ENCODE results near the gene SMPD1.

Gene SMPD1

DNA sequence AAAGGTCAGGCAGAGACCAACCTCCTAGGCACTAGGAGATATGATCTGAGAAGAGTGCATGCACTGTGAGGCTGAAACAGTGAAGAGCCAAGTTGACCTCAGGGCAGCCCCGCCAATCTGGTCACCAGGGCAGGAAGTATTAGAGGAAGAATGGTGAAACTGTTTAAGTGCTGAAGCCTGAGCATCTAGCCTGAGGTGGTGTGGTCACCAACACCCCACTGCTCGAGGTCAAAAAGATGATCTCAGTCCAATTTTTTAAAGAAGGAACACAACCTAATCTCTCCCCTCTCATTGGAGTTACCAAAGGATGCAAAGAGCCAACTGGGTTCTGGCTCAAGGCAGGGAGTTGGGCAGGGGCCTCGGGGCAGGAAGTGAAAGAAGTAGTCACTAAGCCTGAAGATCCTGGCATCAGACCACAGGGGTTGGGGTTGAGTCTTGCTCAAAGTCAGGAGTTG is 24.6 kb downstream of the SMPD1 start:
- no peak overlapping the region for H3K9ac ChIP-seq (ENCODE audit: low read length)
- H3K36me3 ChIP-seq (ENCODE audit: low read length), result no peaks in the 10 kb centered on the region
- H3K27ac ChIP-seq (ENCODE audit: low read depth, low read length), result no peak overlapping the region
- no peak overlapping the region for H3K4me2 ChIP-seq (ENCODE audit: low read depth, low read length, poor library complexity, severe bottlenecking)
- no peaks in the 10 kb centered on the region for H3K27me3 ChIP-seq (ENCODE audit: low read length)
- H3K9me3 ChIP-seq (ENCODE audit: insufficient read depth, low read length), result no peaks in the 10 kb centered on the region
- H3K4me3 ChIP-seq (ENCODE audit: insufficient read depth, low read length, poor library complexity, severe bottlenecking), result no peak overlapping the region
- H3F3A ChIP-seq (ENCODE audit: insufficient read depth), result no peaks in the 10 kb centered on the region
- H3K79me2 ChIP-seq (ENCODE audit: insufficient read depth, low read length), result no peaks in the 10 kb centered on the region
- no peaks in the 10 kb centered on the region for H3K9me2 ChIP-seq (replicated peaks; ENCODE audit: insufficient read depth, low read length)
- no peak overlapping the region for H2AFZ ChIP-seq (ENCODE audit: low read depth, low read length, severe bottlenecking)
- no peaks in the 10 kb centered on the region for H4K20me1 ChIP-seq (ENCODE audit: low read depth, low read length)
- TF ChIP-seq, protein P1, sequence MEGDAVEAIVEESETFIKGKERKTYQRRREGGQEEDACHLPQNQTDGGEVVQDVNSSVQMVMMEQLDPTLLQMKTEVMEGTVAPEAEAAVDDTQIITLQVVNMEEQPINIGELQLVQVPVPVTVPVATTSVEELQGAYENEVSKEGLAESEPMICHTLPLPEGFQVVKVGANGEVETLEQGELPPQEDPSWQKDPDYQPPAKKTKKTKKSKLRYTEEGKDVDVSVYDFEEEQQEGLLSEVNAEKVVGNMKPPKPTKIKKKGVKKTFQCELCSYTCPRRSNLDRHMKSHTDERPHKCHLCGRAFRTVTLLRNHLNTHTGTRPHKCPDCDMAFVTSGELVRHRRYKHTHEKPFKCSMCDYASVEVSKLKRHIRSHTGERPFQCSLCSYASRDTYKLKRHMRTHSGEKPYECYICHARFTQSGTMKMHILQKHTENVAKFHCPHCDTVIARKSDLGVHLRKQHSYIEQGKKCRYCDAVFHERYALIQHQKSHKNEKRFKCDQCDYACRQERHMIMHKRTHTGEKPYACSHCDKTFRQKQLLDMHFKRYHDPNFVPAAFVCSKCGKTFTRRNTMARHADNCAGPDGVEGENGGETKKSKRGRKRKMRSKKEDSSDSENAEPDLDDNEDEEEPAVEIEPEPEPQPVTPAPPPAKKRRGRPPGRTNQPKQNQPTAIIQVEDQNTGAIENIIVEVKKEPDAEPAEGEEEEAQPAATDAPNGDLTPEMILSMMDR (IDR thresholded peaks at IDR 0.05; ENCODE audit: insufficient read depth, low read length, poor library complexity, severe bottlenecking), result no peak
- no peak for TF ChIP-seq EZH2phosphoT487 (conservative IDR thresholded peaks at IDR 0.05; ENCODE audit: low read length)

DNA sequence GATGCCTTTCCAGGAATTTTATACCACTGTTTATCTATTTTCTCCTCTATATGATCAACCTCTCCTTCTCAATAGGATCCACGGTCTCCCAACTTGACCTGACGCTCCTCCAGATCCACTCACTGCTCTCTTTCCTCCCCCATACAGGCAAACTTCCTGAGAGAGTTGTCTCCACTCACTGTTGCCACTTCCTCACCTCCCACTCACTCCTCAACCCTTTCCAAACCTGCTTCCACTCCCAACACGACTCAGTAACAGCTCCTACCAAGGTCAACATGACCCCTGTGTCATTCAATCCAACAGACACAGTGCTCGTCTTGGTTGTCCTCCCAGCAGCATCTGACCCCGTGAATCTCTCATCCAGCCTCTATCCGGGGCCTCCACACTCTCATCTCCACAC is 25.5 kb downstream of the SMPD1 start:
- Histone ChIP-seq H3K36me3 (ENCODE audit: low read length) (no peaks in the 10 kb centered on the region), H3K4me3 (ENCODE audit: insufficient read depth, low read length, poor library complexity, severe bottlenecking) (no peak overlapping the region), H3K4me2 (ENCODE audit: low read depth, low read length, poor library complexity, severe bottlenecking) (no peak overlapping the region), H2AFZ (ENCODE audit: low read depth, low read length, severe bottlenecking) (no peak overlapping the region), H3K9me3 (ENCODE audit: insufficient read depth, low read length) (no peaks in the 10 kb centered on the region), H3K79me2 (ENCODE audit: insufficient read depth, low read length) (no peaks in the 10 kb centered on the region), H3F3A (ENCODE audit: insufficient read depth) (no peaks in the 10 kb centered on the region), H3K9me2 (replicated peaks; ENCODE audit: insufficient read depth, low read length) (no peaks in the 10 kb centered on the region), H3K27ac (ENCODE audit: low read depth, low read length) (no peak overlapping the region), H3K27me3 (ENCODE audit: low read length) (no peaks in the 10 kb centered on the region), H4K20me1 (ENCODE audit: low read depth, low read length) (no peaks in the 10 kb centered on the region), H3K9ac (ENCODE audit: low read length) (no peak overlapping the region)
- TF ChIP-seq, protein P1 (IDR thresholded peaks at IDR 0.05; ENCODE audit: insufficient read depth, low read length, poor library complexity, severe bottlenecking), result no peak
- no peak for TF ChIP-seq EZH2phosphoT487 (conservative IDR thresholded peaks at IDR 0.05; ENCODE audit: low read length)

DNA sequence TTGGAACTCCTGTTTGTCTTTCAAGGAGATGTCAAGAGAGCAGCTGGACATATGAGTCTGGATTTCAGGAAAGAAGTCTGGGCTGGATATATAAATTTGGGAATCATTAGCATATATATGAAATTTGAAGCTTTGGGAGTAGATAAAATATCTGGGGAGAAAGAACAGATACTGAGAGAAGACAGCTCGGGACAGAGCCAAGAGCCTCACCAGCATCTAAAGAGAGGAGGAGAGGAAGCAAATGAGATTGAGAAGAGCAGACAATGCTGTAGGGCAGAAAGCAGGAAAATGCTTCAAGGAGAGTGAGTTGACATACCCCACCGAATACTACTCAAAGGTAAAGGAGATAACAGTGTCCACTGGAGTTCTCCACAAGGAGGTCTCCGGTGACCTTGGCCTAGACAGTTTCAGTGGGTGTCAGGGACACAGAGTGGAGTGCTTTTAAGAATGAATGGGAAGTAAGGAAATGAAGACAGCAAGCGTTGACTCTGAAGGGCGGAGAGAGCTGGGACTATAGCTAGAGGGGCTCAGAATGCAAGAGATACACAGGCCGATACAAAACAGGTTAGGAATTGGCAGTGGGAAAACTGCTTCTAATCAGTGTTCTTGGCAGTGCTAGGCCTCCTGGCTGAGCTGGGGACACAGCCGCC is 27.8 kb downstream of the SMPD1 start:
- no peaks in the 10 kb centered on the region for H3K79me2 ChIP-seq (ENCODE audit: insufficient read depth, low read length)
- H3K9ac ChIP-seq (ENCODE audit: low read length), result no peak overlapping the region
- H3K9me2 ChIP-seq (replicated peaks; ENCODE audit: insufficient read depth, low read length), result no peaks in the 10 kb centered on the region
- TF ChIP-seq, protein P1 (IDR thresholded peaks at IDR 0.05; ENCODE audit: insufficient read depth, low read length, poor library complexity, severe bottlenecking), result no peak
- TF ChIP-seq EZH2phosphoT487 (conservative IDR thresholded peaks at IDR 0.05; ENCODE audit: low read length), result no peak
- H2AFZ ChIP-seq (ENCODE audit: low read depth, low read length, severe bottlenecking), result no peak overlapping the region
- H4K20me1 ChIP-seq (ENCODE audit: low read depth, low read length), result no peaks in the 10 kb centered on the region
- no peaks in the 10 kb centered on the region for H3F3A ChIP-seq (ENCODE audit: insufficient read depth)
- no peak overlapping the region for H3K4me2 ChIP-seq (ENCODE audit: low read depth, low read length, poor library complexity, severe bottlenecking)
- no peaks in the 10 kb centered on the region for H3K36me3 ChIP-seq (ENCODE audit: low read length)
- H3K27me3 ChIP-seq (ENCODE audit: low read length), result no peaks in the 10 kb centered on the region
- H3K9me3 ChIP-seq (ENCODE audit: insufficient read depth, low read length), result no peaks in the 10 kb centered on the region
- no peak overlapping the region for H3K4me3 ChIP-seq (ENCODE audit: insufficient read depth, low read length, poor library complexity, severe bottlenecking)
- H3K27ac ChIP-seq (ENCODE audit: low read depth, low read length), result no peak overlapping the region

Measured in SU-DHL-6 (cell line).